ENCODE data around the gene NMNAT2.

GRCh38 chr1:183235503-183235902 lies 182.7 kb downstream of the NMNAT2 start:
- TF ChIP-seq POLR2A (IDR thresholded peaks at IDR 0.05) = no peak
- TF ChIP-seq CTCF (IDR thresholded peaks at IDR 0.05) = no peak
